ENCODE measurements around the gene PRPSAP1.

GRCh38 chr17:76390003-76390421 lies 36.3 kb upstream of the PRPSAP1 start:
- no peak for TF ChIP-seq ZNF274 (IDR thresholded peaks at IDR 0.05; ENCODE audit: low read depth, low read length)
- TF ChIP-seq YY1 (IDR thresholded peaks at IDR 0.05; ENCODE audit: insufficient read depth, insufficient read length): no peak

Data from NT2/D1 (cell line).